HepG2 (cell line): Measurements from ENCODE around the gene KIF25.

ENCODE experiments used
- CTCF ChIP-seq: sonication (generic); formaldehyde crosslinking; IDR thresholded peaks from 2 replicates; pipeline ENCODE4 v1.5.0; 2020; ENCODE audit warnings: mild to moderate bottlenecking, missing genetic modification reagents, moderate library complexity
- EP300 ChIP-seq, 3 experiments: sonication (generic) in 1 of 3; formaldehyde crosslinking in 1 of 3; IDR thresholded peaks; 2 replicates each; pipeline versions ENCODE4 v1.5.1 to v1.6.1; 2011 to 2020; ENCODE audit warnings: low read depth in 2 of 3, low read length in 2 of 3, borderline replicate concordance in 1 of 3, improper control_type of control experiment in 1 of 3, mild to moderate bottlenecking in 1 of 3, missing genetic modification reagents in 1 of 3, moderate library complexity in 1 of 3
- FOXJ3 ChIP-seq: sonication (generic); formaldehyde crosslinking; IDR thresholded peaks from 2 replicates; pipeline ENCODE4 v1.4.0; 2020; ENCODE audit warnings: missing genetic modification reagents, mild to moderate bottlenecking, borderline replicate concordance
- GTF2F1 ChIP-seq: fragments of 150-350 bp; IDR thresholded peaks from 2 replicates; pipeline ENCODE4 v1.6.1; 2014; ENCODE audit warnings: low read length
- POLR2AphosphoS5 ChIP-seq: IDR thresholded peaks from 2 replicates; pipeline ENCODE4 v1.6.1; 2012; ENCODE audit warnings: low read depth, low read length
- RERE ChIP-seq: IDR thresholded peaks from 2 replicates; pipeline ENCODE4 v1.6.1; 2016; ENCODE audit warnings: low read depth, missing genetic modification reagents, missing compliant biosample characterization
- SP2 ChIP-seq: sonication (generic); formaldehyde crosslinking; IDR thresholded peaks from 2 replicates; pipeline ENCODE4 v1.5.1; 2020; ENCODE audit warnings: mild to moderate bottlenecking, missing genetic modification reagents
- TBL1XR1 ChIP-seq: fragments of 150-350 bp; IDR thresholded peaks from 2 replicates; pipeline ENCODE4 v1.6.1; 2014; ENCODE audit warnings: borderline replicate concordance, low read length; ENCODE audit not compliant: partially characterized antibody
- THAP11 ChIP-seq: IDR thresholded peaks from 2 replicates; pipeline ENCODE4 v1.6.1; 2016; ENCODE audit warnings: missing biosample characterization, missing genetic modification reagents
- ZBTB26 ChIP-seq: IDR thresholded peaks from 2 replicates; pipeline ENCODE4 v1.6.1; 2016; ENCODE audit warnings: missing compliant biosample characterization, missing genetic modification reagents, borderline replicate concordance
- TF ChIP-seq, protein P1 (sequence below): sonication (generic); formaldehyde crosslinking; IDR thresholded peaks from 2 replicates; pipeline ENCODE4 v1.5.1; 2020; ENCODE audit warnings: mild to moderate bottlenecking, missing genetic modification reagents, moderate library complexity

GRCh38 chr6:167988945-167989841 is 8.3 kb upstream of the KIF25 start:
- TF ChIP-seq TBL1XR1 (no peak), CTCF (CRISPR knock-in tag) (no peak), ZBTB26 (CRISPR knock-in tag) (no peak), THAP11 (CRISPR knock-in tag) (no peak), EP300 (IDR thresholded peaks at IDR 0.05; ENCODE audit: low read depth in 2 of 2, low read length in 2 of 2) (no peak), EP300 (CRISPR knock-in tag; IDR thresholded peaks at IDR 0.05; ENCODE audit: borderline replicate concordance) (no peak), GTF2F1 (no peak), FOXJ3 (no peak), RERE (no peak), POLR2AphosphoS5 (no peak), SP2 (CRISPR knock-in tag) (no peak)
- TF ChIP-seq, protein P1, sequence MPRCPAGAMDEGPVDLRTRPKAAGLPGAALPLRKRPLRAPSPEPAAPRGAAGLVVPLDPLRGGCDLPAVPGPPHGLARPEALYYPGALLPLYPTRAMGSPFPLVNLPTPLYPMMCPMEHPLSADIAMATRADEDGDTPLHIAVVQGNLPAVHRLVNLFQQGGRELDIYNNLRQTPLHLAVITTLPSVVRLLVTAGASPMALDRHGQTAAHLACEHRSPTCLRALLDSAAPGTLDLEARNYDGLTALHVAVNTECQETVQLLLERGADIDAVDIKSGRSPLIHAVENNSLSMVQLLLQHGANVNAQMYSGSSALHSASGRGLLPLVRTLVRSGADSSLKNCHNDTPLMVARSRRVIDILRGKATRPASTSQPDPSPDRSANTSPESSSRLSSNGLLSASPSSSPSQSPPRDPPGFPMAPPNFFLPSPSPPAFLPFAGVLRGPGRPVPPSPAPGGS (CRISPR knock-in tag), result no peak
